Skeletal muscle tissue (tissue), 4 donors: ENCODE measurements around the gene ZNF850. TPM values are rescaled to one million over a fixed set of nuclear protein-coding genes. Genes with fewer than 3 reads are reported as not detected.
"Not testable (repeated sequence)": the region's sequence is repeated elsewhere in the genome, so short reads cannot be mapped to it uniquely, and the experiment has no call there.

Experiments used
- H3K27ac ChIP-seq: one replicate; pipeline ENCODE4 v1.7.0; 2013; ENCODE audit warnings: mild to moderate bottlenecking, low read depth, low read length, inconsistent platforms
- H3K27me3 ChIP-seq, 3 donors: one replicate each; pipeline ENCODE4 v1.7.0; 2013; ENCODE audit warnings: low read length in 3 of 3; ENCODE audit not compliant: control insufficient read depth in 3 of 3, insufficient read depth in 3 of 3
- H3K36me3 ChIP-seq, 3 donors: one replicate each; pipeline ENCODE4 v1.7.0; 2013; ENCODE audit warnings: low read length in 3 of 3; ENCODE audit not compliant: control insufficient read depth in 3 of 3, insufficient read depth in 3 of 3
- H3K4me1 ChIP-seq, 3 donors: one replicate each; pipeline ENCODE4 v1.7.0; 2013; ENCODE audit warnings: low read length in 3 of 3, mild to moderate bottlenecking in 3 of 3; ENCODE audit not compliant: control insufficient read depth in 3 of 3, insufficient read depth in 3 of 3
- H3K4me3 ChIP-seq, 3 donors: one replicate each; pipeline ENCODE4 v1.7.0; 2013; ENCODE audit warnings: low read length in 3 of 3
- H3K9ac ChIP-seq, 3 donors: one replicate each; pipeline ENCODE4 v1.7.0; 2013; ENCODE audit warnings: low read length in 3 of 3, mild to moderate bottlenecking in 3 of 3, moderate library complexity in 2 of 3, low read depth in 1 of 3
- H3K9me3 ChIP-seq, 3 donors: one replicate each; pipeline ENCODE4 v1.7.0; 2013; ENCODE audit warnings: low read length in 3 of 3; ENCODE audit not compliant: control insufficient read depth in 3 of 3
- total RNA-seq: library from RNA; depleted of rRNA; stranded (reverse); fragments of >200 nt; gene quantifications from one replicate; pipeline ENCODE4 v1.2.3, GENCODE V29; 2014
- donor health status: Osteomylitis.

ZNF850 gene
- total RNA-seq, 1 donor from 2014 or later, result 3.7 TPM

DNA sequence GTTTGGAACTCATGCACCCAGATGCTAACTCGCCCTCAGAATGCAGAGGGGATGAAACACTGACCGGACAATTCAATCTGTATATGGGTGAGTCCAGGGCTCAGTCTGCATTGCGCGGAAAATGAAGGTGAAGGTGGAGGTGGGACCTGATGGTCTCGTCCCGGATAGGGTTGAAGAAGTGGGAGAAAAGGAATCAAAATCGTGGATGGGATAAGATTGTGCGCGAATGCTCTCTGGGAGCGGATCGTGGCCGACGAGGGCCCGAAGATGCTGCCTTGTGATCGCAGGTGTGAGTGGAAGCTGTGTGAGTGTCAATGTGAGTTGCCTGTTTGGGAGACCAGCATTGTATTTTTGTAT lies 594 bp upstream of the ZNF850 start:
- Histone ChIP-seq H3K36me3 (no peaks in the 10 kb centered on the region), H3K9me3 (peaks cover 2 to 17% (median 3%) of the 10 kb centered on the region in 3 donors), H3K4me3 (peak overlapping the region; percentile 94 to 96 (median 96)), H3K4me1 (peaks cover 7 to 19% (median 14%) of the 10 kb centered on the region in 3 donors), H3K27ac (no peak overlapping the region), H3K27me3 (no peaks in the 10 kb centered on the region), H3K9ac (peak overlapping the region in 2 of 3 donors; percentile 71 to 77)

DNA sequence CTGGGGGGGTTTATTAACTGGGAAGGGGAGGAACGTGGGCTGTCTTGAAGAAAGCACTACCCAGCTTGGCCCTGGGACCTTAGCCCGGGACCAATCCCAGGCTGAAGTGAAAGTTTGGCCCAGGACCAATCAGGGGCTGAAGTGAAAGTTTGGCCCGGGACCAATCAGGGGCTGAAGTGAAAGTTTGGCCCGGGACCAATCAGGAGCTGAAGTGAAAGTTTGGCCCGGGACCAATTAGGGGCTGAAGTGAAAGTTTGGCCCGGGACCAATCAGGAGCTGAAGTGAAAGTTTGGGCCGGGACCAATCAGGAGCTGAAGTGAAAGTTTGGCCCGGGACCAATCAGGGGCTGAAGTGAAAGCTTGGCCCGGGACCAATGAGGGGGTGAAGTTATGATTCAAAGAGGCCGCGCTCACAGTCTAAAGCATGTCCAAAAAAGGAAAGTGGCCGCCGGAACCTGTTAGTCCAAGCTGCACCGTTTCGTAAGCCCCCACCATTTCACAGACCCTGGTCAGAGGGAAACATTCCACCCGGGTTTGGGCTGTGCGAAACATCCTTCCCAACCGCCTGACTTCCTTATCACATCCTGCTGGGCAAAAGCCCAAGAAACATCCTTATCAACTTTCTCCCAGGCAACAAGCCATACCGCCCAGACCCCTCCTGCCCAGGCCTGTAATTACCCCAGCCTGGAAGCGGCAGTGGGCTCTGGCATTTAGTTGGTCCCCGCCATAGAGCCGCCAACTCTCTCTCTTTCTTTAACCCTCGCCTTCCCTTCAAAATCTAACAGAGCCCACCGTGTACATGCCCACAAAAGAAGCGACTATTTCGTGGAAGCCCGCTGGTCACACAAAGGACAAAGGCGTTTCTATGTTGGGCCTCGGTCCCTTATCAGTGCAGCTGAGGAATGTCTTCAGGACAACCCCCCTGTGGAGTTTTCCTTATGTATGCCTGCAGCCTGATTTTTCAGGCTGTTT lies 1.1 kb downstream of the ZNF850 start:
- peaks cover 2 to 17% (median 3%) of the 10 kb centered on the region in 3 donors for H3K9me3 ChIP-seq

DNA sequence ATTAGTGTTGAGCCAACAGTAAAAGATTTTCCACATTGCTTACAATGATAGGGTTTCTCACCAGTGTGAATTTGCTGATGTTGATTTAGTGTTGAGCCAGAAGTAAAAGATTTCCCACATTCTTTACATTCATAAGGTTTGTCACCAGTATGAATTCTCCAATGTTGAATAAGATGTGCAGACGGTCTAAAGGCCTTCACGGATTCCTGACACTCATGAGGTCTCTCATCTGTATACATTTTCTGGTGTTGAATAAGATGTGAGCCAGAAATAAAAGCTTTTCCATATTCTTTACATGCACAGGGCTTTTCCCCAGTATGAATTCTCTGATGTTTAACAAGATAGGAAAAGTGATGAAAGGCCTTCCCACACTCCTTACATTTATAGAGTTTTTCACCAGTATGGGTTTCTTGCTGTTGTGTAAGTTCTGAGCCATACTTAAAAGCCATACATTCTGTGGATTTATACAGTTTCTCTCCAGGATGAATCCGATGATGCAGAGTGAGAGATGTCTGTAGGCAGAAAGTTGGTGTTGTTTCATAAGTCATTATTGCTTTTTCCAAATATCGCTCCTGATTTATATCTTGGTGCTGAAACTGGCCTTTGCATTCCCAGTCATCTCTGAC lies 22.4 kb downstream of the ZNF850 start:
- H3K36me3 ChIP-seq, result peaks cover 35 to 40% (median 36%) of the 10 kb centered on the region in 3 donors
- H3K4me1 ChIP-seq, result no peaks in the 10 kb centered on the region
- H3K27me3 ChIP-seq, result no peaks in the 10 kb centered on the region
- H3K27ac ChIP-seq, result no peak overlapping the region
- peaks cover 32 to 61% (median 40%) of the 10 kb centered on the region in 3 donors for H3K9me3 ChIP-seq
- no peak overlapping the region for H3K9ac ChIP-seq
- peak overlapping the region in 2 of 3 donors; percentile 25 to 40 for H3K4me3 ChIP-seq

More for the DNA sequence above, 1.1 kb downstream of the ZNF850 start:
- H3K27ac ChIP-seq, result peak overlapping the region; percentile 77
- no peaks in the 10 kb centered on the region for H3K27me3 ChIP-seq
- H3K36me3 ChIP-seq, result no peaks in the 10 kb centered on the region
- peak overlapping the region; percentile 71 to 77 (median 74) for H3K9ac ChIP-seq
- H3K4me1 ChIP-seq, result peaks cover 7 to 19% (median 14%) of the 10 kb centered on the region in 3 donors
- peak overlapping the region; percentile 94 to 96 (median 96) for H3K4me3 ChIP-seq

DNA sequence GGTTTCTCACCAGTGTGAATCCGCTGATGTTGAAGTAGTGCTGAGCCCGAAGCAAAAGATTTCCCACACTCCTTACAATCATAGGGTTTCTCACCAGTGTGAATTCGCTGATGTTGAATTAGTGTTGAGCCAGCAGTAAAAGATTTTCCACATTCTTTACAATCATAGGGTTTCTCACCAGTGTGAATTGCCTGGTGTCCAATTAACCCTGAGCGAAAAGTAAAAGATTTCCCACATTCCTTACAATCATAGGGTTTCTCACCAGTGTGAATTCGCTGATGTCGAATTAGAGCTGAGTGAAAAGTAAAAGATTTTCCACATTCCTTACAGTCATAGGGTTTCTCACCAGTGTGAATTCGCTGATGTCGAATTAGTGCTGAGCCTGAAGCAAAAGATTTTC lies 23.0 kb downstream of the ZNF850 start:
- peak overlapping the region in 1 of 3 donors; percentile 40 for H3K4me3 ChIP-seq
- H3K9ac ChIP-seq, H3K27ac ChIP-seq, H3K4me1 ChIP-seq, H3K27me3 ChIP-seq: not testable (repeated sequence)
- peaks cover 35 to 39% (median 36%) of the 10 kb centered on the region in 3 donors for H3K36me3 ChIP-seq
- H3K9me3 ChIP-seq, result peaks cover 32 to 58% (median 38%) of the 10 kb centered on the region in 3 donors

DNA sequence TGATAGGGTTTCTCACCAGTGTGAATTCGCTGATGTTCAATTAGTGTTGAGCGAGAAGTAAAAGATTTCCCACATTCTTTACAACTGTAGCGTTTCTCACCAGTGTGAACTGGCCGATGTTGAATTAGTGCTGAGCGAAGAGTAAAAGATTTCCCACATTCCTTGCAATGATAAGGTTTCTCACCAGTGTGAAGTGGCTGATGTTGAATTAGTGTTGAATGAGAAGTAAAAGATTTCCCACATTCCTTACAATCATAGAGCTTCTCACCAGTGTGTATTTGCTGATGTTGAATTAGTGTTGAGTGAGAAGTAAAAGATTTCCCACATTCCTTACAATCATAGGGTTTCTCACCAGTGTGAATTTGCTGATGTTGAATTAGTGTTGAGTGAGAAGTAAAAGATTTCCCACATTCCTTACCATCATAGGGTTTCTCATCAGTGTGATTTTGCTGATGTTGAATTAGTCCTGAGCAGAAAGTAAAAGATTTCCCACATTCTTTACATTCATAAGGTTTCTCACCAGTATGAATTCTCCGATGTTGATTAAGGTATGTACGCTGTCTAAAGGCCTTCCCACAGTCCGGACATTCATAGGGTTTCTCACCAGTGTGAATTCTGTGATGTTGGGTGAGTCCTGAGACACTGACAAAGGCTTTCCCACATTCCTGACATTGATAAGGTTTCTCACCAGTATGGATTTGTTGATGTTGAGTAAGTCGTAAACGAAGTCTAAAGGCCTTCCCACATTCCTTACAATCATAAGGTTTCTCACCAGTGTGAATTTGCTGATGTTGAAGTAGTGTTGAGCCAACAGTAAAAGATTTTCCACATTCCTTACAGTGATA lies 24.0 kb downstream of the ZNF850 start:
- Histone ChIP-seq H3K9ac (no peak overlapping the region), H3K4me1 (no peaks in the 10 kb centered on the region), H3K27me3 (no peaks in the 10 kb centered on the region), H3K4me3 (peak overlapping the region in 2 of 3 donors; percentile 15 to 61), H3K36me3 (peaks cover 35 to 39% (median 36%) of the 10 kb centered on the region in 3 donors), H3K9me3 (peaks cover 31 to 58% (median 37%) of the 10 kb centered on the region in 3 donors), H3K27ac (no peak overlapping the region)

DNA sequence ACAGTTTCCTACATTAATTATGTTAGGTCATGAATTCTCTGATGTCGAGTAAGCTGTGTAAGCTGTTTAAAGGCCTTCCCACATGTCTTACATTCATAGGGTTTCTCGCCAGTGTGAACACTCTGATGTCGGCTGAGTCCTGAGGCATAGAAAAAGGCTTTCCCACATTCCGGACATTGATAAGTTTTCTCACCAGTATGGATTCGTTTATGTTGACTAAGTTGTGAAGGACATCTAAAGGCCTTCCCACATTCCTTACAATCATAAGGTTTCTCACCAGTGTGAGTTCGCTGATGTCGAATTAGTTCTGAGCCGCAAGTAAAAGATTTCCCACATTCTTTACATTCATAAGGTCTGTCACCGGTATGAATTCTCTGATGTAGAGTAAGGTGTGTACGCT lies 24.9 kb downstream of the ZNF850 start:
- Histone ChIP-seq H3K27me3 (no peaks in the 10 kb centered on the region), H3K4me3 (peak overlapping the region in 1 of 3 donors; percentile 61), H3K36me3 (peaks cover 33 to 39% (median 39%) of the 10 kb centered on the region in 3 donors), H3K9ac (no peak overlapping the region), H3K27ac (no peak overlapping the region), H3K9me3 (peaks cover 32 to 60% (median 34%) of the 10 kb centered on the region in 3 donors), H3K4me1 (no peaks in the 10 kb centered on the region)

DNA sequence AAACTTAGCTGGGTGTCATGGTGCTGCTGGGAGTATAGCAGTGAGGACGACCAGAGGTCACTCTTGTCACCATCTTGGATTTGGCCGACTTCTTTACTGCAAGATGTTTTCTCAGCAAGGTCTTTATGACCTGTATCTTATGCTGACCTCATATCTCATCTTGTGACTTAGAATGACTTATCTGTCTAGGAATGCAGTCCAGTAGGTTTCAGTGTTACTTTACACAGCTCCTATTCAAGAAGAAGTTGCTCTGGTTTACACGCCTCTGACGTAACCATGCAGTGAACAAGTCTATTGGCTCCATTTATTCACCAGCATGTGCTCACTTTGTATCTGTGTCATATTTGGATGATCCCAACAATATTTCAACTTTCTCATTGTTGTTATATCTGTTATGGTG lies 26.7 kb downstream of the ZNF850 start:
- Histone ChIP-seq H3K9ac (no peak overlapping the region), H3K36me3 (peaks cover 30 to 39% (median 36%) of the 10 kb centered on the region in 3 donors), H3K9me3 (peaks cover 32 to 49% (median 35%) of the 10 kb centered on the region in 3 donors), H3K27me3 (no peaks in the 10 kb centered on the region), H3K4me1 (no peaks in the 10 kb centered on the region), H3K4me3 (peak overlapping the region in 2 of 3 donors; percentile 4 to 22), H3K27ac (no peak overlapping the region)

DNA sequence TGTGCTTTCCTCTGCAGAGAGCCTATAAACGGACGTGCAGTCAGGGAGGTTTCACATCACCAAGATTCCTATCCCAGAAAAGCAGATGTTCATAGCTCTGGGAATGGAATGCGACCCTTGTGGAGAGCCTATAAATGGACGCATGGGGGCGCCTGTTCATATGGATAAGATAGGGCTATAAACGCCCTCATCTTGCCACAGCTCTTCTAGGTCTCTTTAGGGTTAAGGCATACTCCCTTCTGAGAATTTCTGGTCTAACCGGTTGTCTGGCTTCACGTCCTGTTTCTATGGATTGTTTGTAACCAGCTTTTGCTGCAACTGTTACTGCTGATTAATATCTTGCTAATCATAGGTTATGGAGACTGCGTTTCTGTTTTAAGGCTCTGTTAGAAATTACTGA lies 36.4 kb downstream of the ZNF850 start:
- H3K36me3 ChIP-seq, result peaks cover 4 to 24% (median 15%) of the 10 kb centered on the region in 3 donors
- not testable (repeated sequence) for H3K4me1 ChIP-seq, H3K4me3 ChIP-seq, H3K27me3 ChIP-seq, H3K27ac ChIP-seq, H3K9ac ChIP-seq
- peaks cover 18 to 47% (median 18%) of the 10 kb centered on the region in 3 donors for H3K9me3 ChIP-seq
